MM.1S (cell line): ENCODE results near the gene RABGAP1L.

Source experiments
- DNase-seq: peaks from one replicate; pipeline ENCODE4 v3.0.0-alpha.2; 2015
- H2AFZ ChIP-seq: fragments of 300-600 bp; sonication (generic); 2 replicates; pipeline ENCODE4 v1.6.0; 2016; ENCODE audit warnings: antibody characterized with exemption, low read length
- H3F3A ChIP-seq: fragments of 300-600 bp; sonication (generic); 2 replicates; pipeline ENCODE4 v1.6.1; 2016; ENCODE audit warnings: mild to moderate bottlenecking, antibody characterized with exemption, low read length, moderate library complexity, mixed read lengths; ENCODE audit not compliant: insufficient read depth
- H3K27ac ChIP-seq: fragments of 300-600 bp; sonication (generic); 2 replicates; pipeline ENCODE4 v1.5.1; 2016; ENCODE audit warnings: mild to moderate bottlenecking, low read length
- H3K27me3 ChIP-seq: fragments of 300-600 bp; sonication (generic); replicated peaks from 2 replicates; pipeline ENCODE4 v1.6.0; 2016; ENCODE audit warnings: low read length; ENCODE audit not compliant: insufficient read depth
- H3K36me3 ChIP-seq: fragments of 300-600 bp; sonication (generic); replicated peaks from 2 replicates; pipeline ENCODE4 v1.6.1; 2016; ENCODE audit warnings: mild to moderate bottlenecking, low read length, mixed read lengths; ENCODE audit not compliant: insufficient read depth
- H3K4me1 ChIP-seq: fragments of 300-600 bp; sonication (generic); 2 replicates; pipeline ENCODE4 v1.6.1; 2016; ENCODE audit warnings: low read length, mixed read lengths
- H3K4me2 ChIP-seq: fragments of 300-600 bp; sonication (generic); 2 replicates; pipeline ENCODE4 v1.6.0; 2016; ENCODE audit warnings: low read depth, low read length
- H3K4me3 ChIP-seq: fragments of 300-600 bp; sonication (generic); 2 replicates; pipeline ENCODE4 v1.5.1; 2016; ENCODE audit warnings: low read length, mixed read lengths
- H3K79me2 ChIP-seq: fragments of 300-600 bp; sonication (generic); 2 replicates; pipeline ENCODE4 v1.6.1; 2016; ENCODE audit warnings: mixed run types, low read length, mixed read lengths
- H3K9ac ChIP-seq: fragments of 300-600 bp; sonication (generic); 2 replicates; pipeline ENCODE4 v1.6.1; 2016; ENCODE audit warnings: low read length, mixed read lengths
- H3K9me2 ChIP-seq: fragments of 300-600 bp; sonication (generic); replicated peaks from 2 replicates; pipeline ENCODE4 v1.6.1; 2016; ENCODE audit warnings: mild to moderate bottlenecking, low read length, mixed read lengths; ENCODE audit not compliant: insufficient read depth
- H3K9me3 ChIP-seq: fragments of 300-600 bp; sonication (generic); replicated peaks from 2 replicates; pipeline ENCODE4 v1.6.1; 2016; ENCODE audit warnings: mild to moderate bottlenecking, low read length, mixed read lengths; ENCODE audit not compliant: insufficient read depth
- H4K20me1 ChIP-seq: fragments of 300-600 bp; sonication (generic); 2 replicates; pipeline ENCODE4 v1.6.1; 2016; ENCODE audit warnings: mild to moderate bottlenecking, low read length, moderate library complexity, mixed read lengths; ENCODE audit not compliant: insufficient read depth
- EZH2 ChIP-seq: fragments of 300-600 bp; sonication (generic); optimal IDR thresholded peaks from 2 replicates; pipeline ENCODE3; 2017; ENCODE audit warnings: low read depth, mild to moderate bottlenecking, antibody characterized with exemption, low read length, mixed read lengths
- EZH2phosphoT487 ChIP-seq: fragments of 300-600 bp; sonication (generic); IDR thresholded peaks from 2 replicates; pipeline ENCODE4 v1.6.1; 2018; ENCODE audit warnings: antibody characterized with exemption, low read length
- TF ChIP-seq, protein P1 (sequence below): fragments of 300-600 bp; sonication (generic); IDR thresholded peaks from 2 replicates; pipeline ENCODE4 v1.5.1; 2016; ENCODE audit warnings: antibody characterized with exemption, low read length, mixed read lengths

RABGAP1L gene

GRCh38 chr1:175009532-175009931 lies 850.2 kb downstream of the RABGAP1L start:
- Histone ChIP-seq H3K9ac (no peak overlapping the region), H3K4me1 (no peaks in the 10 kb centered on the region), H3K4me2 (no peak overlapping the region), H3K36me3 (peaks cover 61% of the 10 kb centered on the region), H3K4me3 (no peak overlapping the region), H3K27me3 (no peaks in the 10 kb centered on the region), H3K9me2 (no peaks in the 10 kb centered on the region), H3K79me2 (peaks cover 82% of the 10 kb centered on the region), H3K9me3 (no peaks in the 10 kb centered on the region), H3F3A (peaks cover 18% of the 10 kb centered on the region), H2AFZ (no peak overlapping the region), H4K20me1 (peaks cover 17% of the 10 kb centered on the region; the same call in 1 of the 2 replicates), H3K27ac (no peak overlapping the region)
- no peak for DNase-seq
- TF ChIP-seq EZH2 (no peak), EZH2phosphoT487 (no peak)
- TF ChIP-seq, protein P1, sequence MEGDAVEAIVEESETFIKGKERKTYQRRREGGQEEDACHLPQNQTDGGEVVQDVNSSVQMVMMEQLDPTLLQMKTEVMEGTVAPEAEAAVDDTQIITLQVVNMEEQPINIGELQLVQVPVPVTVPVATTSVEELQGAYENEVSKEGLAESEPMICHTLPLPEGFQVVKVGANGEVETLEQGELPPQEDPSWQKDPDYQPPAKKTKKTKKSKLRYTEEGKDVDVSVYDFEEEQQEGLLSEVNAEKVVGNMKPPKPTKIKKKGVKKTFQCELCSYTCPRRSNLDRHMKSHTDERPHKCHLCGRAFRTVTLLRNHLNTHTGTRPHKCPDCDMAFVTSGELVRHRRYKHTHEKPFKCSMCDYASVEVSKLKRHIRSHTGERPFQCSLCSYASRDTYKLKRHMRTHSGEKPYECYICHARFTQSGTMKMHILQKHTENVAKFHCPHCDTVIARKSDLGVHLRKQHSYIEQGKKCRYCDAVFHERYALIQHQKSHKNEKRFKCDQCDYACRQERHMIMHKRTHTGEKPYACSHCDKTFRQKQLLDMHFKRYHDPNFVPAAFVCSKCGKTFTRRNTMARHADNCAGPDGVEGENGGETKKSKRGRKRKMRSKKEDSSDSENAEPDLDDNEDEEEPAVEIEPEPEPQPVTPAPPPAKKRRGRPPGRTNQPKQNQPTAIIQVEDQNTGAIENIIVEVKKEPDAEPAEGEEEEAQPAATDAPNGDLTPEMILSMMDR: no peak

GRCh38 chr1:175013445-175013844 lies 854.1 kb downstream of the RABGAP1L start:
- Histone ChIP-seq H3K4me1 (no peaks in the 10 kb centered on the region), H3K9ac (no peak overlapping the region), H3K27me3 (no peaks in the 10 kb centered on the region), H2AFZ (no peak overlapping the region), H3K4me2 (no peak overlapping the region), H3K4me3 (no peak overlapping the region), H3K36me3 (peaks cover 33% of the 10 kb centered on the region; the same call in 1 of the 2 replicates), H4K20me1 (no peaks in the 10 kb centered on the region), H3F3A (peaks cover 19% of the 10 kb centered on the region), H3K79me2 (peaks cover 54% of the 10 kb centered on the region), H3K27ac (no peak overlapping the region), H3K9me2 (no peaks in the 10 kb centered on the region), H3K9me3 (no peaks in the 10 kb centered on the region)
- TF ChIP-seq EZH2phosphoT487 (no peak), EZH2 (no peak)
- TF ChIP-seq, protein P1: no peak
- DNase-seq: no peak

DNA sequence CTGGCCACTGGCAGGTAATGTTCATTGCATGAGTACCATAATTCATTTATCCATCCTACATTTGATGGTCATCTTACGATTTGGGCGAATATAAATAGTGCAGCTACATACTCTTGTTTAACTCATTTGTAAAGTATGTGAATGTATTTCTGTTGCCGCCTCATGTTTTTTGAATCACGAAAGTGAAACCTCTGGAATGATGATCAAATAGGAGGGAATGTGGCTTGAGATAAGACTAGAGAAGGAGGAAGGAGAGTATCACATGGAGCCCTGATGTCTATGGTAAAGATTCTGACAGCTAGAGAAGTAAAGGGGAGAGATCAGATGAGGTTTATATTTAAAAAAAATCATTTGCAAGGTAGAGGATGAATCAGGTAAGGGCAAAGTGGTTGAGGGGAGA lies 855.9 kb downstream of the RABGAP1L start:
- H3K4me2 ChIP-seq: no peak overlapping the region
- no peak overlapping the region for H3K27ac ChIP-seq
- peaks cover 20% of the 10 kb centered on the region; the same call in 1 of the 2 replicates for H3K36me3 ChIP-seq
- H3K9me2 ChIP-seq: no peaks in the 10 kb centered on the region
- no peak overlapping the region for H2AFZ ChIP-seq
- H3K79me2 ChIP-seq: peaks cover 53% of the 10 kb centered on the region
- no peak for DNase-seq
- no peak overlapping the region for H3K4me3 ChIP-seq
- H4K20me1 ChIP-seq: no peaks in the 10 kb centered on the region
- H3F3A ChIP-seq: peaks cover 19% of the 10 kb centered on the region
- no peaks in the 10 kb centered on the region for H3K9me3 ChIP-seq
- H3K9ac ChIP-seq: no peak overlapping the region
- H3K4me1 ChIP-seq: no peaks in the 10 kb centered on the region
- TF ChIP-seq EZH2: no peak
- TF ChIP-seq EZH2phosphoT487: no peak
- TF ChIP-seq, protein P1: no peak
- no peaks in the 10 kb centered on the region for H3K27me3 ChIP-seq
